Vagina (tissue), 2 donors: ENCODE measurements around the gene TIE1. TPM values are rescaled to one million over a fixed set of nuclear protein-coding genes. Genes with fewer than 3 reads are reported as not detected.

Source experiments
- DNase-seq, 2 donors: peaks; one replicate each; pipeline ENCODE4 v3.0.0-alpha.2; 2017; ENCODE audit errors: extremely low spot score in 2 of 2
- H3K27ac ChIP-seq: fragments of 200-600 bp; sonication (generic); one replicate; pipeline ENCODE4 v1.5.1; 2019
- H3K27me3 ChIP-seq: fragments of 200-600 bp; sonication (generic); one replicate; pipeline ENCODE4 v1.5.1; 2019
- H3K36me3 ChIP-seq, 2 donors: fragments of 200-600 bp; sonication (generic); one replicate each; pipeline ENCODE4 v1.5.1; 2017 to 2019
- H3K4me1 ChIP-seq: fragments of 200-600 bp; sonication (generic); one replicate; pipeline ENCODE4 v1.5.1; 2019
- H3K4me3 ChIP-seq, 2 donors: fragments of 200-600 bp; sonication (generic); 1 replicate in 1 of 2; 2 replicates in 1 of 2; pipeline ENCODE4 v1.5.1; 2016 to 2019
- H3K9me3 ChIP-seq: fragments of 200-600 bp; sonication (generic); one replicate; pipeline ENCODE4 v1.5.1; 2019
- POLR2A ChIP-seq, 2 donors: fragments of 450-650 bp; IDR thresholded peaks; one replicate each; pipeline ENCODE4 v1.6.1; 2017; ENCODE audit warnings: antibody characterized with exemption in 2 of 2, mild to moderate bottlenecking in 2 of 2, moderate library complexity in 2 of 2
- POLR2AphosphoS5 ChIP-seq, 2 donors: sonication (generic); formaldehyde crosslinking; IDR thresholded peaks; one replicate each; pipeline ENCODE4 v1.9.0; 2017; ENCODE audit warnings: antibody characterized with exemption in 2 of 2, mild to moderate bottlenecking in 2 of 2, low read depth in 1 of 2; ENCODE audit not compliant: insufficient read depth in 1 of 2
- intact Hi-C: fragments of 100-400 bp; cut with DNase I; formaldehyde crosslinking; loops from one replicate; pipeline ENCODE4 v1.15.1; 2023
- total RNA-seq: library from RNA; depleted of rRNA; stranded (reverse); fragments of >200 nt; gene quantifications from one replicate; pipeline ENCODE4 v1.2.3, GENCODE V29; 2016
- TF ChIP-seq, protein P1 (sequence below), 3 experiments: fragments of 450-650 bp in 2 of 3; fragments of 200-600 bp in 1 of 3; sonication (generic) in 1 of 3; IDR thresholded peaks; one replicate each; pipeline ENCODE4 v1.5.1; 2017 to 2019; ENCODE audit warnings: antibody characterized with exemption in 3 of 3, mild to moderate bottlenecking in 2 of 3, moderate library complexity in 2 of 3

Gene TIE1
- total RNA-seq, 1 donor from 2014 or later, result 36.1 TPM

DNA sequence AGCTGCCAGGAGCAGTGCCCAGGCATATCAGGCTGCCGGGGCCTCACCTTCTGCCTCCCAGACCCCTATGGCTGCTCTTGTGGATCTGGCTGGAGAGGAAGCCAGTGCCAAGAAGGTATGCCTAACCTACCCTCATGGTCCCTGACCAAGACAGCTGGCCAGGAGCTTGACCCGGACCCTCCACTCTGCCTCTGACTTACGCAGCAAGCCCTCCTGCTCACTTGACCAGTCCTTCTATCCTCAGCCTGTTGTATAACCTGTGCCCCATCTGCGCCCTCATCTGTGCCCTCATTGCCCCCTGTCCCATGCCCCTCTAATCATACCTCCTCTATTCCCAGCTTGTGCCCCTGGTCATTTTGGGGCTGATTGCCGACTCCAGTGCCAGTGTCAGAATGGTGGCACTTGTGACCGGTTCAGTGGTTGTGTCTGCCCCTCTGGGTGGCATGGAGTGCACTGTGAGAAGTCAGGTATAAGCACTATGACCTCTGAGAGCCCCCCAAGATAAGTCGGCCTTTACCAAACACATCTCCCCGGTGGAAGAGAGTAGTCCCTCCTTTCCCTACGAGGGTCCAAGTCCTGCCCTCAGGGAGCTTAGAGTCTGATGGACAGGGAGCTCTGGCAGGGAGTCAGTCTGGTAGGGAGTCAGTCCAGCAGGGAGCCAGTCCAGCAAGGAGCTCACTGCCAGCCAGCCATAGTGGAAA is 6.8 kb downstream of the TIE1 start:
- Histone ChIP-seq H3K36me3 (no peaks in the 10 kb centered on the region), H3K4me1 (no peaks in the 10 kb centered on the region), H3K27ac (no peak overlapping the region), H3K27me3 (no peaks in the 10 kb centered on the region), H3K4me3 (no peak overlapping the region), H3K9me3 (no peaks in the 10 kb centered on the region)
- DNase-seq, result no peak
- intact Hi-C loops, result no loop called here
- no peak for TF ChIP-seq POLR2A (IDR thresholded peaks at IDR 0.05)
- TF ChIP-seq, protein P1, sequence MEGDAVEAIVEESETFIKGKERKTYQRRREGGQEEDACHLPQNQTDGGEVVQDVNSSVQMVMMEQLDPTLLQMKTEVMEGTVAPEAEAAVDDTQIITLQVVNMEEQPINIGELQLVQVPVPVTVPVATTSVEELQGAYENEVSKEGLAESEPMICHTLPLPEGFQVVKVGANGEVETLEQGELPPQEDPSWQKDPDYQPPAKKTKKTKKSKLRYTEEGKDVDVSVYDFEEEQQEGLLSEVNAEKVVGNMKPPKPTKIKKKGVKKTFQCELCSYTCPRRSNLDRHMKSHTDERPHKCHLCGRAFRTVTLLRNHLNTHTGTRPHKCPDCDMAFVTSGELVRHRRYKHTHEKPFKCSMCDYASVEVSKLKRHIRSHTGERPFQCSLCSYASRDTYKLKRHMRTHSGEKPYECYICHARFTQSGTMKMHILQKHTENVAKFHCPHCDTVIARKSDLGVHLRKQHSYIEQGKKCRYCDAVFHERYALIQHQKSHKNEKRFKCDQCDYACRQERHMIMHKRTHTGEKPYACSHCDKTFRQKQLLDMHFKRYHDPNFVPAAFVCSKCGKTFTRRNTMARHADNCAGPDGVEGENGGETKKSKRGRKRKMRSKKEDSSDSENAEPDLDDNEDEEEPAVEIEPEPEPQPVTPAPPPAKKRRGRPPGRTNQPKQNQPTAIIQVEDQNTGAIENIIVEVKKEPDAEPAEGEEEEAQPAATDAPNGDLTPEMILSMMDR (IDR thresholded peaks at IDR 0.05), result no peak
- no peak for TF ChIP-seq POLR2AphosphoS5 (IDR thresholded peaks at IDR 0.05; ENCODE audit: insufficient read depth in 1 of 2, low read depth in 1 of 2)

DNA sequence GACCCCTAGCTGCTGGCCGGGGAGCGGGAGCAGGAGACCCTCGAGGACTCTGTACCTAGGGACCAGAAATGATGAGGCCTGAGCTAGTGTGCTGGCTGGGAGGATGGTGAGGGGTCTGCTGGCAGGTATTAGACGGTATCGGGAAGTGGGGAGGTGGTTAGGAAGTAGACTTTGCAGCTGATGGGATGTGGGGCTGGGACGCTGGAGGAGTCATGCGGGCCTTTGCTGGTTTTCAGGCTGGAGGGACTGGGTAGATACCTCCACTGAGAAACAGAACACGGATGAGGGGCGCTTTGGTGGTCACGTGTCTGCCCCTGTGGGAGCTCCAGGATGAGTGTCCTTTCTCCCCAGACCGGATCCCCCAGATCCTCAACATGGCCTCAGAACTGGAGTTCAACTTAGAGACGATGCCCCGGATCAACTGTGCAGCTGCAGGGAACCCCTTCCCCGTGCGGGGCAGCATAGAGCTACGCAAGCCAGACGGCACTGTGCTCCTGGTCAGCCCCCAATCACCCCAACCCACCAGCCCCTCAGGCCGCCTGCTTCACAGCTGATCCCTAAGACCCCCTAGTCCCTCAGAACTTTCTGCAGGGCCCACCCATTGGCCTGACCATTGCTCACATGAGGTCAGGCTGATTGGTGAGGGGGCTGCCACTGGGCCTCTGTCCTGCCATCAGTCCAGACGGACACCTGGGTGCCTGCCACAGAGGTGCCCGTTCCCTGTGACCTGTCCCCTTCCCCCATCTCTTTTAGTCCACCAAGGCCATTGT is 8.0 kb downstream of the TIE1 start:
- TF ChIP-seq POLR2A (IDR thresholded peaks at IDR 0.05) (no peak), POLR2AphosphoS5 (IDR thresholded peaks at IDR 0.05; ENCODE audit: insufficient read depth in 1 of 2, low read depth in 1 of 2) (no peak)
- TF ChIP-seq, protein P1 (IDR thresholded peaks at IDR 0.05), result no peak
- no peaks in the 10 kb centered on the region for H3K4me1 ChIP-seq
- no peak overlapping the region for H3K4me3 ChIP-seq
- DNase-seq, result no peak
- H3K27ac ChIP-seq, result no peak overlapping the region
- no peaks in the 10 kb centered on the region for H3K36me3 ChIP-seq
- no peaks in the 10 kb centered on the region for H3K9me3 ChIP-seq
- H3K27me3 ChIP-seq, result no peaks in the 10 kb centered on the region
- intact Hi-C loops, result no loop called here

DNA sequence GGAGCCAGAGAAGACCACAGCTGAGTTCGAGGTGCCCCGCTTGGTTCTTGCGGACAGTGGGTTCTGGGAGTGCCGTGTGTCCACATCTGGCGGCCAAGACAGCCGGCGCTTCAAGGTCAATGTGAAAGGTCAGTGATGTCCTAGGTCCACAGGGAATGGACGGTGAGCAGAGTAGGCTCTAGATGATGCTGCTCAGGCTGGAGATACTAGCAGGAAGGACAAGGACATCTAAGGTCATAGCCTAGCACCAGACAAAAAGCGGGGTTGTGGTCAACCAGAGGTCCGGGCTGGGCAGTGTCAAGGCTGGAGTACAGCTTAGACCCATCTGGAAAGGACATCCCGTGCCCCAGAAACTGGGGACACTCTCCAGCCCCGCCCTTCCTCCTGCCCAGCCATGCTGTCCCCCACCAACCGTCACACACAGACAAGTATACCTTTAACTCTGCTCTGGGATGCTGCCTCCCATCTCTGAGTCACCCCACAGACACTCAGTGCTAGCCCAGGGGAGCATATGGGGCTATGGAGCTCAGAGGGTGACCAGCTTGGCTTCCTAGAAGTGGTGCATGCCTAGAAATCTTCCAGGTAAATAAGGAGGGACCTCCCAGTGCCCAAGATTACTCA is 8.7 kb downstream of the TIE1 start:
- H3K4me3 ChIP-seq, result no peak overlapping the region
- H3K9me3 ChIP-seq, result no peaks in the 10 kb centered on the region
- H3K27me3 ChIP-seq, result no peaks in the 10 kb centered on the region
- intact Hi-C loops, result no loop called here
- TF ChIP-seq, protein P1 (IDR thresholded peaks at IDR 0.05), result no peak
- TF ChIP-seq POLR2A (IDR thresholded peaks at IDR 0.05), result no peak
- DNase-seq, result no peak
- no peaks in the 10 kb centered on the region for H3K4me1 ChIP-seq
- H3K27ac ChIP-seq, result no peak overlapping the region
- no peaks in the 10 kb centered on the region for H3K36me3 ChIP-seq

DNA sequence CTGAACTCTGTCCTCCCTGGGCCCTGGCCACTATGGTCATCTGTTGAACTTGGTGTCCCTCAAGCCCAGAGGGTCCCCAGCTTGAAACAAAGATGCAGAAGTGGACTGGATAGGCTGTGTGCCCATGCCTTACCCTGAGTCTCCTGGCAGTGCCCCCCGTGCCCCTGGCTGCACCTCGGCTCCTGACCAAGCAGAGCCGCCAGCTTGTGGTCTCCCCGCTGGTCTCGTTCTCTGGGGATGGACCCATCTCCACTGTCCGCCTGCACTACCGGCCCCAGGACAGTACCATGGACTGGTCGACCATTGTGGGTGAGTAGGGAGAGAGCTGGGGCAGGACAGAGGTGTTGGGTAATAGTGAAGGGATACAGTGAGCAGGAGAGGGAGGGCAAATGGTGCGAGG is 10.7 kb downstream of the TIE1 start:
- intact Hi-C loops, result no loop called here
- no peak for TF ChIP-seq POLR2A (IDR thresholded peaks at IDR 0.05)
- TF ChIP-seq, protein P1 (IDR thresholded peaks at IDR 0.05), result no peak
- no peak for TF ChIP-seq POLR2AphosphoS5 (IDR thresholded peaks at IDR 0.05; ENCODE audit: insufficient read depth in 1 of 2, low read depth in 1 of 2)
- Histone ChIP-seq H3K4me1 (no peaks in the 10 kb centered on the region), H3K9me3 (no peaks in the 10 kb centered on the region), H3K4me3 (no peak overlapping the region), H3K36me3 (no peaks in the 10 kb centered on the region), H3K27ac (no peak overlapping the region), H3K27me3 (no peaks in the 10 kb centered on the region)
- no peak for DNase-seq
